IMR-90 (cell line): ENCODE data around the gene SLC4A7. TPM values are rescaled to one million over a fixed set of nuclear protein-coding genes. Genes with fewer than 3 reads are reported as not detected.

ENCODE experiments used
- ATAC-seq: fragments of 200-7000 bp; cut with Tn5 transposase; 2 replicates; pipeline ENCODE4 v1.9.1; 2020; ENCODE audit warnings: low read depth, mild to moderate bottlenecking, moderate library complexity
- BruUV-seq: library from RNA; stranded (reverse); fragments of 400-500 nt; replicated peaks from 2 replicates; lab custom pipeline; 2021; lab: Mats Ljungman, UMichigan
- CTCF ChIA-PET: fragments of 300-600 bp; formaldehyde crosslinking; extraction: SDS; loops from one replicate; lab custom pipeline; 2021; ENCODE audit warnings: antibody characterized with exemption; lab: Yijun Ruan, JAX
- POLR2A ChIA-PET: fragments of 300-600 bp; sonication (Branson Sonifier 250); formaldehyde crosslinking; loops from one replicate; lab custom pipeline; 2022; ENCODE audit warnings: antibody characterized with exemption; ENCODE audit not compliant: unreplicated experiment; lab: Charles Lee
- DNase-seq: peaks from one replicate; pipeline ENCODE4 v3.0.0; 2013
- H2AFZ ChIP-seq: replicated peaks from 2 replicates; pipeline ENCODE3; 2013; ENCODE audit warnings: low read length, mild to moderate bottlenecking; ENCODE audit not compliant: poor library complexity
- H2AK5ac ChIP-seq: 2 replicates; pipeline ENCODE4 v1.6.1; 2013; ENCODE audit warnings: low read depth, low read length, inconsistent platforms
- H2AK9ac ChIP-seq: replicated peaks from 2 replicates; pipeline ENCODE3; 2013; ENCODE audit warnings: mild to moderate bottlenecking, low read depth, low read length, moderate library complexity; ENCODE audit not compliant: poor library complexity
- H2BK120ac ChIP-seq: 2 replicates; pipeline ENCODE4 v1.6.1; 2013; ENCODE audit warnings: low read depth, low read length, inconsistent platforms
- H2BK15ac ChIP-seq: 3 replicates; pipeline ENCODE4 v1.6.1; 2013; ENCODE audit warnings: low read depth, low read length, inconsistent platforms
- H2BK20ac ChIP-seq: 2 replicates; pipeline ENCODE4 v1.6.1; 2013; ENCODE audit warnings: low read depth, mild to moderate bottlenecking, inconsistent platforms, low read length, moderate library complexity
- H2BK5ac ChIP-seq: 2 replicates; pipeline ENCODE4 v1.6.1; 2013; ENCODE audit warnings: mild to moderate bottlenecking, low read depth, low read length, inconsistent platforms; ENCODE audit not compliant: poor library complexity, severe bottlenecking
- H3K14ac ChIP-seq: replicated peaks from 2 replicates; pipeline ENCODE4 v1.6.1; 2013; ENCODE audit warnings: low read depth, low read length, inconsistent platforms
- H3K18ac ChIP-seq: 2 replicates; pipeline ENCODE4 v1.6.1; 2013; ENCODE audit warnings: low read depth, low read length, control low read depth
- H3K23ac ChIP-seq: 2 replicates; pipeline ENCODE4 v1.6.1; 2013; ENCODE audit warnings: low read depth, low read length, inconsistent platforms
- H3K27ac ChIP-seq: 2 replicates; pipeline ENCODE4 v1.5.1; 2013; ENCODE audit warnings: mild to moderate bottlenecking, control low read depth, low read length; ENCODE audit not compliant: insufficient read depth
- H3K27me3 ChIP-seq: 2 replicates; pipeline ENCODE4 v1.6.1; 2013; ENCODE audit warnings: low read length; ENCODE audit not compliant: control insufficient read depth, insufficient read depth
- H3K36me3 ChIP-seq: 2 replicates; pipeline ENCODE4 v1.6.1; 2013; ENCODE audit warnings: low read length, mixed read lengths; ENCODE audit not compliant: control insufficient read depth, insufficient read depth
- H3K4ac ChIP-seq: 2 replicates; pipeline ENCODE4 v1.6.1; 2013; ENCODE audit warnings: low read depth, low read length, inconsistent platforms
- H3K4me1 ChIP-seq: 2 replicates; pipeline ENCODE4 v1.6.1; 2013; ENCODE audit warnings: low read length, mixed read lengths; ENCODE audit not compliant: control insufficient read depth, insufficient read depth
- H3K4me2 ChIP-seq: 2 replicates; pipeline ENCODE4 v1.6.1; 2013; ENCODE audit warnings: low read depth, mild to moderate bottlenecking, control low read depth, low read length, moderate library complexity
- H3K4me3 ChIP-seq: 2 replicates; pipeline ENCODE4 v1.5.1; 2013; ENCODE audit warnings: low read depth, mild to moderate bottlenecking, control low read depth, low read length, moderate library complexity; ENCODE audit not compliant: insufficient read depth
- H3K56ac ChIP-seq: 2 replicates; pipeline ENCODE4 v1.6.1; 2013; ENCODE audit warnings: low read length, inconsistent platforms; ENCODE audit not compliant: insufficient read depth; ENCODE audit errors: extremely low read depth
- H3K79me1 ChIP-seq, 2 experiments: 2 replicates each; pipeline ENCODE4 v1.6.1; 2013; ENCODE audit warnings: low read length in 2 of 2, inconsistent platforms in 1 of 2, low read depth in 1 of 2
- H3K9ac ChIP-seq: 2 replicates; pipeline ENCODE4 v1.6.1; 2013; ENCODE audit warnings: low read depth, low read length, control low read depth
- H3K9me1 ChIP-seq: 2 replicates; pipeline ENCODE4 v1.6.1; 2013; ENCODE audit warnings: low read length, inconsistent platforms; ENCODE audit not compliant: insufficient read depth
- H3K9me3 ChIP-seq: 2 replicates; pipeline ENCODE4 v1.6.1; 2013; ENCODE audit warnings: low read length; ENCODE audit not compliant: control insufficient read depth, insufficient read depth
- H4K20me1 ChIP-seq: 2 replicates; pipeline ENCODE4 v1.6.1; 2013; ENCODE audit warnings: low read length, inconsistent platforms; ENCODE audit not compliant: insufficient read depth
- H4K5ac ChIP-seq: 2 replicates; pipeline ENCODE4 v1.6.1; 2013; ENCODE audit warnings: mild to moderate bottlenecking, low read depth, low read length, control low read depth
- H4K8ac ChIP-seq, 2 experiments: 2 replicates each; pipeline ENCODE4 v1.6.1; 2013; ENCODE audit warnings: low read depth in 2 of 2, low read length in 2 of 2, control low read depth in 1 of 2, inconsistent platforms in 1 of 2
- H4K91ac ChIP-seq: 2 replicates; pipeline ENCODE4 v1.6.1; 2013; ENCODE audit warnings: low read depth, low read length, inconsistent platforms; ENCODE audit not compliant: insufficient read depth
- FOS ChIP-seq: fragments of 150-350 bp; IDR thresholded peaks from 2 replicates; pipeline ENCODE4 v1.6.1; 2016; ENCODE audit warnings: low read depth, low read length
- NFE2L2 ChIP-seq: fragments of 150-350 bp; IDR thresholded peaks from 2 replicates; pipeline ENCODE4 v1.6.1; 2016; ENCODE audit warnings: low read depth, mild to moderate bottlenecking, low read length
- WGBS, 2 experiments: methylation state at CpG; one replicate each; pipeline versions ENCODE4 v1.1.5 to v1.1.7; 2013; ENCODE audit warnings: missing lambda C conversion rate in 2 of 2; ENCODE audit not compliant: insufficient read length in 1 of 2; ENCODE audit errors: extremely low coverage in 2 of 2; 5-methylcytosine and 5-hydroxymethylcytosine counted together
- dilution Hi-C: fragments of 300-500 bp; cut with HindIII; formaldehyde crosslinking; loops from one replicate; pipeline ENCODE4 v1.14.3; 2018; ENCODE audit warnings: low sequenced_read_pairs; ENCODE audit not compliant: unreplicated experiment
- in situ Hi-C: fragments of 300-500 bp; cut with MboI; formaldehyde crosslinking; loops from 3 replicates; pipeline ENCODE4 v1.14.3; 2019; ENCODE audit warnings: low sequenced_read_pairs, inconsistent platforms, mixed read lengths
- intact Hi-C: fragments of 100-400 bp; cut with micrococcal nuclease; formaldehyde crosslinking; loops from 2 replicates; pipeline ENCODE4 v1.10.0; 2022
- polyA plus RNA-seq, 3 experiments: library from polyadenylated mRNA; depleted of rRNA; stranded (reverse); fragments of >200 nt; gene quantifications; 2 replicates each; pipeline ENCODE4 v1.2.3, GENCODE V29; 2012; ENCODE audit warnings: low replicate concordance in 1 of 3
- total RNA-seq: library from RNA; depleted of rRNA; stranded (reverse); fragments of >200 nt; gene quantifications from 2 replicates; pipeline ENCODE4 v1.2.3, GENCODE V29; 2012
- TF ChIP-seq, protein P1 (sequence below): fragments of 150-350 bp; IDR thresholded peaks from 2 replicates; pipeline ENCODE4 v1.6.1; 2016; ENCODE audit warnings: low read depth, mild to moderate bottlenecking, low read length, moderate library complexity, borderline replicate concordance

The SLC4A7 gene
- total and polyA plus RNA-seq, 2 of the 4 experiments (the other 2 are of a cell fraction) = 17.7 to 50.4 TPM

DNA sequence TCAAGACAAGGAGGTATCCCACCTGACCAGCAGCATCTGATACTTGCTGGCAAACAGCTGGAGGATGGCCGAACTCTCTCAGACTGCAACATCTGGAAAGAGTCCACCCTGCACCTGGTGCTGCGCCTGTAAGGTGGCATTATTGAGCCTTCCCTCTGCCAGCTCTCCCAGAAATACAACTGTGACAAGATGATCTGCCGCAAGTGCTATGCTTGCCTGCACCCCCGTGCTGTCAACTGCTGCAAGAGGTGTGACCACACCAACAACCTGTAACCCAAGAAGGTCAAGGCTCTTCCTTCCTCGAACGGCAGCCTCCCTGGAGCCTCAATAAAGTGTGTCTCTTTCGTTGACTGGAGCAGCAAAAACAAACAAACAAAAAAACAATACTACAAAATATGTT, 2.2 kb upstream of the SLC4A7 start:
- Histone ChIP-seq H3K14ac (no peak overlapping the region), H2BK20ac (no peak overlapping the region), H3K9ac (no peak overlapping the region), H3K4me3 (no peak overlapping the region), H3K9me3 (no peaks in the 10 kb centered on the region), H4K8ac (no peak overlapping the region), H2AK5ac (peak overlapping the region; percentile 56; the same call in 1 of the 2 replicates), H2BK15ac (peak overlapping the region; percentile 28; the same call in 1 of the 3 replicates), H2AFZ (no peak overlapping the region), H4K91ac (no peak overlapping the region), H3K23ac (no peak overlapping the region), H3K79me1 (peaks cover 0 to 16% of the 10 kb centered on the region in 2 experiments; a peak in 2 of 4 replicates), H3K27me3 (no peaks in the 10 kb centered on the region), H3K9me1 (peaks cover 5% of the 10 kb centered on the region; the same call in 1 of the 2 replicates), H3K4me2 (no peak overlapping the region), H4K5ac (no peak overlapping the region), H4K20me1 (peaks cover 19% of the 10 kb centered on the region), H3K18ac (no peak overlapping the region), H3K4ac (no peak overlapping the region), H3K4me1 (peaks cover 2% of the 10 kb centered on the region; the same call in 1 of the 2 replicates), H3K27ac (no peak overlapping the region), H3K56ac (no peak overlapping the region), H2BK120ac (no peak overlapping the region), H3K36me3 (no peaks in the 10 kb centered on the region), H2BK5ac (no peak overlapping the region), H2AK9ac (no peak overlapping the region)
- intact Hi-C loops = loop anchor here (10.0 kb wide), 1 partner anchor 848 kb away; no protein-coding TSS in a partner anchor
- no peak for ATAC-seq
- in situ Hi-C loops = loop anchor here (5.0 to 10.0 kb wide), 2 partner anchors 41 to 188 kb away; no protein-coding TSS in a partner anchor
- dilution Hi-C loops = no loop called here
- ChIA-PET POLR2A (no interaction called here), CTCF (interaction anchor here (1.0 kb wide), 1 partner anchor 36 kb away, joined by 3 read pairs; no protein-coding TSS in a partner anchor)
- WGBS, 2 experiments = 96% methylated on average over 3 of the region's 7 CpGs; no CpG with 5 or more reads in 1 of the 2 experiments
- TF ChIP-seq, protein P1, sequence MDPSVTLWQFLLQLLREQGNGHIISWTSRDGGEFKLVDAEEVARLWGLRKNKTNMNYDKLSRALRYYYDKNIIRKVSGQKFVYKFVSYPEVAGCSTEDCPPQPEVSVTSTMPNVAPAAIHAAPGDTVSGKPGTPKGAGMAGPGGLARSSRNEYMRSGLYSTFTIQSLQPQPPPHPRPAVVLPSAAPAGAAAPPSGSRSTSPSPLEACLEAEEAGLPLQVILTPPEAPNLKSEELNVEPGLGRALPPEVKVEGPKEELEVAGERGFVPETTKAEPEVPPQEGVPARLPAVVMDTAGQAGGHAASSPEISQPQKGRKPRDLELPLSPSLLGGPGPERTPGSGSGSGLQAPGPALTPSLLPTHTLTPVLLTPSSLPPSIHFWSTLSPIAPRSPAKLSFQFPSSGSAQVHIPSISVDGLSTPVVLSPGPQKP = no peak
- no peak for TF ChIP-seq FOS
- no peak for TF ChIP-seq NFE2L2
- DNase-seq = no peak
- BruUV-seq = no TSS peak
